ENCODE results near the gene CES3.

CES3 gene

DNA sequence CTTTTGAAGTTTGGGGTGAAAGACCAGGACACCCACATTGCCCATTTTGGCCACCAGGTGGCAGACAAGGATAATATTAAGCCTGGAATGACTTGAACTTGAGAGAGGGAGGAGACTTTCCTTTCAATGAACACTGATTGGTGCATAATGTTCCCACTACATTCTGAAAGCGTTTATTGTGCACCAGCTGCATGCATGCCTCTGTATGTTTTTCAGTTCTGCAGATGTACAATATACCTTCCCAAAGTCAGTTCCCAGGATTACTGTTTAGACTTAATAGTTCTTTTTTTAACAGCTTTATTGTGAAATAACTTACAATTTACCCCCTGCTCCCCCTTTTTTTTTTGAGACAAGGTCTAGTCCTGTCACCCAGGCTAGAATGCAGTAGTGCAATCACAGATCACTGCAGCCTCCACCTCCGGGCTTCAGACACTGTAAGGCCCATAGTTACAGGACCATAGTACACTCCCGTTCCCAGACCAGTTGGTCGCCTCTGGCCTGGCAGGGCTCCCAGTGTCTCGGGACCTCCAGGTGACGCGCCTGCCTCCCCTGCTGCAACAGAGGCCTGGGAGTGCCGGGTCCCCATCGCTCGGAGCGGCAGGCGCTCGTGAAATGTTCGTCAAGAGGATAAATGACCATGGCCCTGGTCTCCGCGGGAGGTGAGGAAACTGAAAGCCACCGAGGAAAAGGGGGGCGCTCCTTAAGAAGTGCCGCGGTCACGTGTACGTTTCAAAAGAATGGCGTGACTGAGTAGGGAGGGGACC is 13.6 kb upstream of the CES3 start (continued):
- TF ChIP-seq, protein P1, sequence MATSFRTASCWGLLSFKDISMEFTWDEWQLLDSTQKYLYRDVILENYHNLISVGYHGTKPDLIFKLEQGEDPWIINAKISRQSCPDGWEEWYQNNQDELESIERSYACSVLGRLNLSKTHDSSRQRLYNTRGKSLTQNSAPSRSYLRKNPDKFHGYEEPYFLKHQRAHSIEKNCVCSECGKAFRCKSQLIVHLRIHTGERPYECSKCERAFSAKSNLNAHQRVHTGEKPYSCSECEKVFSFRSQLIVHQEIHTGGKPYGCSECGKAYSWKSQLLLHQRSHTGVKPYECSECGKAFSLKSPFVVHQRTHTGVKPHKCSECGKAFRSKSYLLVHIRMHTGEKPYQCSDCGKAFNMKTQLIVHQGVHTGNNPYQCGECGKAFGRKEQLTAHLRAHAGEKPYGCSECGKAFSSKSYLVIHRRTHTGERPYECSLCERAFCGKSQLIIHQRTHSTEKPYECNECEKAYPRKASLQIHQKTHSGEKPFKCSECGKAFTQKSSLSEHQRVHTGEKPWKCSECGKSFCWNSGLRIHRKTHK (tag by site-specific recombination; IDR thresholded peaks at IDR 0.05): no peak
- no peak for TF ChIP-seq ZNF155 (tag by site-specific recombination; IDR thresholded peaks at IDR 0.05)
- no peak for TF ChIP-seq ZFP37 (tag by site-specific recombination; IDR thresholded peaks at IDR 0.05)
- TF ChIP-seq ZNF600 (tag by site-specific recombination; IDR thresholded peaks at IDR 0.05): no peak
- no peak for TF ChIP-seq ZNF664 (tag by site-specific recombination; IDR thresholded peaks at IDR 0.05)
- TF ChIP-seq ZNF777 (tag by site-specific recombination; IDR thresholded peaks at IDR 0.05; ENCODE audit: borderline replicate concordance): no peak
- TF ChIP-seq ZNF366 (tag by site-specific recombination; conservative IDR thresholded peaks at IDR 0.05): peak; percentile 60
- TF ChIP-seq, protein P2, sequence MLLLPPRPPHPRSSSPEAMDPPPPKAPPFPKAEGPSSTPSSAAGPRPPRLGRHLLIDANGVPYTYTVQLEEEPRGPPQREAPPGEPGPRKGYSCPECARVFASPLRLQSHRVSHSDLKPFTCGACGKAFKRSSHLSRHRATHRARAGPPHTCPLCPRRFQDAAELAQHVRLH (tag by site-specific recombination; IDR thresholded peaks at IDR 0.05): no peak

DNA sequence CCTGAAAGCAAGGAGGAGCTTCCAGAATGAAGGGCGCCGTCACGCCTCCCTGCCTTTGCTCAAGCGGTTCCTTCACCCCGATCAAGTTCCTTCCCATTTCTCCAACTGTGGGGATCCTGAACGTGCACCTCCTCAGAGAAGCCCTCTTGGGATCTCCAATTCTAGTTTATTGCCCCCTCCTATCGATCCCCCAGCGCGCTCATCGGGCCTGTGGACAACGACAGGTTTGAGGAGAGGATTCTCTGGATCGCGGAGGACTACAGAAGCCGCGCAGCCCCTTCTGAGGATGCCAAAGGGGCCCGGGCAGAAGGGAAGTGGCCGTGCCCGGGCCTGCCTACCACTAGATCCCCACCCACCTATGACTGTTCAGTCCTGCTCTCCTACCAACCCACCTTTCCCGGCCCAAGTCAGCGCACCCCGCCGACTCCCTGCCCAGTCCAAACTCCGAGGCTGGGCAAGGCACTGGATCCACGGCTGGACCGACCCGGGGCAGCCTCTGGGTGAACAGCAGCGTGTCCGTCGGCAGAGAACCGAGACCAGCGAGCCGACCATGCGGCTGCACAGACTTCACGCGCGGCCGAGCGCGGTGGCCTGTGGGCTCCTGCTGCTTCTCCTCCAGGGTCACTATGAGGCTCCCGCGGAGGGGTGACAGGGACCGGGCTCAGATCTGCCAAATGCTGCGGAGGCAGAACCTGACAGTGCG is 12.8 kb upstream of the CES3 start:
- ChIA-PET CTCF (interaction anchor here (1.0 to 1.1 kb wide), 2 partner anchors 10 to 21 kb away, joined by 3 read pairs; no protein-coding TSS in a partner anchor), POLR2A (no interaction called here)
- H3K36me3 ChIP-seq (ENCODE audit: control insufficient read depth in 2 of 2, insufficient read depth in 1 of 2, low read length in 2 of 2): peaks cover 0 to 7% of the 10 kb centered on the region in 2 experiments; a peak in 1 of 3 replicates
- H3K9me3 ChIP-seq (ENCODE audit: control insufficient read depth, insufficient read depth, low read depth, low read length): no peaks in the 10 kb centered on the region
- H3K27ac ChIP-seq (ENCODE audit: extremely low read depth, low read depth, low read length): no peak overlapping the region
- no peak overlapping the region for H3K4me3 ChIP-seq (ENCODE audit: low read depth, low read length)
- TF ChIP-seq, protein P3, sequence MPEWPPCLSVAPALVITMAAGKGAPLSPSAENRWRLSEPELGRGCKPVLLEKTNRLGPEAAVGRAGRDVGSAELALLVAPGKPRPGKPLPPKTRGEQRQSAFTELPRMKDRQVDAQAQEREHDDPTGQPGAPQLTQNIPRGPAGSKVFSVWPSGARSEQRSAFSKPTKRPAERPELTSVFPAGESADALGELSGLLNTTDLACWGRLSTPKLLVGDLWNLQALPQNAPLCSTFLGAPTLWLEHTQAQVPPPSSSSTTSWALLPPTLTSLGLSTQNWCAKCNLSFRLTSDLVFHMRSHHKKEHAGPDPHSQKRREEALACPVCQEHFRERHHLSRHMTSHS (tag by site-specific recombination; IDR thresholded peaks at IDR 0.05): no peak
- TF ChIP-seq RBAK (tag by site-specific recombination; IDR thresholded peaks at IDR 0.05) (no peak), ZNF394 (tag by site-specific recombination; IDR thresholded peaks at IDR 0.05; ENCODE audit: borderline replicate concordance) (no peak), ZNF521 (tag by site-specific recombination; IDR thresholded peaks at IDR 0.05) (no peak), FEZF1 (tag by site-specific recombination; IDR thresholded peaks at IDR 0.05) (no peak), ZNF248 (tag by site-specific recombination; IDR thresholded peaks at IDR 0.05) (no peak), ZNF48 (tag by site-specific recombination; IDR thresholded peaks at IDR 0.05) (no peak), KLF16 (tag by site-specific recombination; IDR thresholded peaks at IDR 0.05) (no peak), ZNF623 (tag by site-specific recombination; IDR thresholded peaks at IDR 0.05) (no peak)
- TF ChIP-seq, protein P4, sequence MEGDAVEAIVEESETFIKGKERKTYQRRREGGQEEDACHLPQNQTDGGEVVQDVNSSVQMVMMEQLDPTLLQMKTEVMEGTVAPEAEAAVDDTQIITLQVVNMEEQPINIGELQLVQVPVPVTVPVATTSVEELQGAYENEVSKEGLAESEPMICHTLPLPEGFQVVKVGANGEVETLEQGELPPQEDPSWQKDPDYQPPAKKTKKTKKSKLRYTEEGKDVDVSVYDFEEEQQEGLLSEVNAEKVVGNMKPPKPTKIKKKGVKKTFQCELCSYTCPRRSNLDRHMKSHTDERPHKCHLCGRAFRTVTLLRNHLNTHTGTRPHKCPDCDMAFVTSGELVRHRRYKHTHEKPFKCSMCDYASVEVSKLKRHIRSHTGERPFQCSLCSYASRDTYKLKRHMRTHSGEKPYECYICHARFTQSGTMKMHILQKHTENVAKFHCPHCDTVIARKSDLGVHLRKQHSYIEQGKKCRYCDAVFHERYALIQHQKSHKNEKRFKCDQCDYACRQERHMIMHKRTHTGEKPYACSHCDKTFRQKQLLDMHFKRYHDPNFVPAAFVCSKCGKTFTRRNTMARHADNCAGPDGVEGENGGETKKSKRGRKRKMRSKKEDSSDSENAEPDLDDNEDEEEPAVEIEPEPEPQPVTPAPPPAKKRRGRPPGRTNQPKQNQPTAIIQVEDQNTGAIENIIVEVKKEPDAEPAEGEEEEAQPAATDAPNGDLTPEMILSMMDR (tag by site-specific recombination; IDR thresholded peaks at IDR 0.05): no peak
- TF ChIP-seq, protein P5, sequence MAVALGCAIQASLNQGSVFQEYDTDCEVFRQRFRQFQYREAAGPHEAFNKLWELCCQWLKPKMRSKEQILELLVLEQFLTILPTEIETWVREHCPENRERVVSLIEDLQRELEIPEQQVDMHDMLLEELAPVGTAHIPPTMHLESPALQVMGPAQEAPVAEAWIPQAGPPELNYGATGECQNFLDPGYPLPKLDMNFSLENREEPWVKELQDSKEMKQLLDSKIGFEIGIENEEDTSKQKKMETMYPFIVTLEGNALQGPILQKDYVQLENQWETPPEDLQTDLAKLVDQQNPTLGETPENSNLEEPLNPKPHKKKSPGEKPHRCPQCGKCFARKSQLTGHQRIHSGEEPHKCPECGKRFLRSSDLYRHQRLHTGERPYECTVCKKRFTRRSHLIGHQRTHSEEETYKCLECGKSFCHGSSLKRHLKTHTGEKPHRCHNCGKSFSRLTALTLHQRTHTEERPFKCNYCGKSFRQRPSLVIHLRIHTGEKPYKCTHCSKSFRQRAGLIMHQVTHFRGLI (tag by site-specific recombination; IDR thresholded peaks at IDR 0.05): no peak
- H3K4me1 ChIP-seq (ENCODE audit: control insufficient read depth, insufficient read depth, low read length): no peaks in the 10 kb centered on the region

Measured in HEK293 (cell line).